HepG2 (cell line): ENCODE results near the gene HDAC4. TPM values are rescaled to one million over a fixed set of nuclear protein-coding genes. Genes with fewer than 3 reads are reported as not detected.

Experiments
- ATAC-seq: fragments of 200-7000 bp; cut with Tn5 transposase; 3 replicates; pipeline ENCODE4 v1.9.1; 2020; ENCODE audit warnings: mild to moderate bottlenecking, moderate library complexity
- BruUV-seq: library from RNA; stranded (reverse); fragments of 400-500 nt; replicated peaks from 2 replicates; lab custom pipeline; 2021; lab: Mats Ljungman, UMichigan
- CTCF ChIA-PET: fragments of 300-600 bp; formaldehyde crosslinking; extraction: SDS; loops from one replicate; lab custom pipeline; 2021; ENCODE audit warnings: low total read pairs, inconsistent platforms, low intra/inter-chr PET ratio; lab: Yijun Ruan, JAX
- POLR2A ChIA-PET: fragments of 350-600 bp; sonication (Branson Sonifier 250); formaldehyde crosslinking; loops from one replicate; lab custom pipeline; 2020; ENCODE audit warnings: antibody characterized with exemption, inconsistent platforms; lab: Yijun Ruan, JAX
- DNase-seq: peaks from one replicate; pipeline ENCODE4 v3.0.0-alpha.2; 2015; ENCODE audit warnings: low spot score
- FAIRE-seq: peaks from 3 replicates; lab custom pipeline; 2011; peaks lifted over from hg19 to GRCh38; lab: Jason Lieb, UNC
- H2AFZ ChIP-seq: one replicate; pipeline ENCODE4 v1.6.1; 2011; ENCODE audit warnings: low read length, inconsistent platforms
- H3K27ac ChIP-seq: fragments of 300-600 bp; 3 replicates; pipeline ENCODE4 v1.8.0; 2011; ENCODE audit warnings: mixed run types, mild to moderate bottlenecking, mixed read lengths, low read length, inconsistent platforms; ENCODE audit not compliant: insufficient read depth; ENCODE audit errors: extremely low read length
- H3K27me3 ChIP-seq, 2 experiments: fragments of 200-600 bp in 1 of 2; 2 replicates in 1 of 2; 3 replicates in 1 of 2; pipeline versions ENCODE4 v1.6.0 to v1.8.0; 2011; ENCODE audit warnings: low read length in 2 of 2, mild to moderate bottlenecking in 2 of 2, moderate library complexity in 2 of 2, inconsistent platforms in 1 of 2; ENCODE audit not compliant: insufficient read depth in 2 of 2, control insufficient read depth in 1 of 2
- H3K36me3 ChIP-seq, 2 experiments: fragments of 200-600 bp in 1 of 2; replicated peaks in 1 of 2; 2 replicates in 1 of 2; 3 replicates in 1 of 2; pipeline versions ENCODE4 v1.5.1 to v1.8.0; 2011; ENCODE audit warnings: low read length in 2 of 2, inconsistent platforms in 1 of 2; ENCODE audit not compliant: insufficient read depth in 2 of 2, control insufficient read depth in 1 of 2
- H3K4me1 ChIP-seq: 2 replicates; pipeline ENCODE4 v1.5.1; 2012; ENCODE audit warnings: low read length, inconsistent platforms; ENCODE audit not compliant: insufficient read depth
- H3K4me2 ChIP-seq: 2 replicates; pipeline ENCODE4 v1.6.0; 2011; ENCODE audit warnings: low read depth, low read length, inconsistent platforms
- H3K4me3 ChIP-seq, 3 experiments: fragments of 200-600 bp in 1 of 3; sonication (generic), shearing (Covaris generic) in 1 of 3; replicated peaks in 1 of 3; 2 replicates each; pipeline ENCODE4 v1.5.1; 2011 to 2016; ENCODE audit warnings: low read length in 3 of 3, inconsistent platforms in 2 of 3, low read depth in 2 of 3, mild to moderate bottlenecking in 2 of 3, control low read depth in 1 of 3, mixed read lengths in 1 of 3; ENCODE audit not compliant: insufficient read depth in 1 of 3
- H3K79me2 ChIP-seq: one replicate; pipeline ENCODE4 v1.6.1; 2011; ENCODE audit warnings: low read length, inconsistent platforms; ENCODE audit not compliant: insufficient read depth
- H3K9ac ChIP-seq: 2 replicates; pipeline ENCODE4 v1.6.0; 2011; ENCODE audit warnings: mild to moderate bottlenecking, low read depth, low read length, inconsistent platforms; ENCODE audit not compliant: insufficient read depth
- H3K9me3 ChIP-seq: 2 replicates; pipeline ENCODE4 v1.5.1; 2012; ENCODE audit warnings: mild to moderate bottlenecking, low read length
- H4K20me1 ChIP-seq: 2 replicates; pipeline ENCODE4 v1.6.0; 2011; ENCODE audit warnings: inconsistent platforms, mild to moderate bottlenecking, low read length, moderate library complexity; ENCODE audit not compliant: insufficient read depth
- ELK4 ChIP-seq: sonication (generic); formaldehyde crosslinking; IDR thresholded peaks from 2 replicates; pipeline ENCODE4 v1.9.0; 2021; ENCODE audit warnings: missing genetic modification reagents, borderline replicate concordance
- JDP2 ChIP-seq: sonication (generic); formaldehyde crosslinking; IDR thresholded peaks from 2 replicates; pipeline ENCODE4 v1.8.1; 2022; ENCODE audit warnings: missing genetic modification reagents, borderline replicate concordance
- KMT2B ChIP-seq: IDR thresholded peaks from 2 replicates; pipeline ENCODE4 v1.6.1; 2016; ENCODE audit warnings: missing genetic modification reagents, missing compliant biosample characterization
- RFX3 ChIP-seq: IDR thresholded peaks from 2 replicates; pipeline ENCODE4 v1.6.1; 2016; ENCODE audit warnings: missing biosample characterization, missing genetic modification reagents
- TAF1 ChIP-seq: sonication (generic); formaldehyde crosslinking; IDR thresholded peaks from 2 replicates; pipeline ENCODE4 v1.4.0; 2020; ENCODE audit warnings: missing genetic modification reagents
- ZNF33A ChIP-seq: sonication (generic); formaldehyde crosslinking; IDR thresholded peaks from 2 replicates; pipeline ENCODE4 v1.5.1; 2020; ENCODE audit warnings: missing genetic modification reagents, mild to moderate bottlenecking, moderate library complexity, borderline replicate concordance
- ZNF501 ChIP-seq: sonication (generic); formaldehyde crosslinking; IDR thresholded peaks from 2 replicates; pipeline ENCODE4 v1.5.1; 2020; ENCODE audit warnings: mild to moderate bottlenecking, moderate library complexity, missing genetic modification reagents
- ZNF605 ChIP-seq: sonication (generic); formaldehyde crosslinking; IDR thresholded peaks from 2 replicates; pipeline ENCODE4 v1.8.0; 2022; ENCODE audit warnings: mild to moderate bottlenecking, missing genetic modification reagents
- WGBS: methylation state at CpG from one replicate; pipeline ENCODE4 v1.1.6; 2017; ENCODE audit warnings: low lambda C conversion rate; 5-methylcytosine and 5-hydroxymethylcytosine counted together
- in situ Hi-C: cut with HindIII; loops from 2 replicates; pipeline ENCODE4 v1.10.0; 2017; ENCODE audit warnings: low pct_unique_long_range_greater_than_20kb; ENCODE audit not compliant: extremely low pct_ligation_motif_present
- intact Hi-C: fragments of 100-400 bp; cut with micrococcal nuclease; formaldehyde crosslinking; loops from one replicate; pipeline ENCODE4 v1.10.0; 2022; ENCODE audit not compliant: unreplicated experiment
- polyA plus RNA-seq, 8 experiments: library from polyadenylated mRNA; depleted of rRNA in 3 of 8; stranded (reverse) in 7 of 8; unstranded in 1 of 8; fragments of >200 nt; fragmentation: Illumina TruSeq in 4 of 8; extraction: Trizol in 4 of 8; gene quantifications; 2 replicates each; pipeline versions ENCODE4 v1.2.1 to v1.2.3, GENCODE V29; 2011 to 2016; ENCODE audit warnings: low read depth in 4 of 8, missing spikeins in 1 of 8, mixed read lengths in 1 of 8; ENCODE audit not compliant: insufficient read depth in 1 of 8
- total RNA-seq, 5 experiments: library from RNA; depleted of rRNA; stranded (reverse); fragments of >200 nt; fragmentation: Illumina TruSeq; extraction: Trizol; gene quantifications; 2 replicates each; pipeline ENCODE4 v1.2.3, GENCODE V29; 2016; ENCODE audit warnings: low read depth in 1 of 5

Gene HDAC4
- total and polyA plus RNA-seq, 2 of the 13 experiments (the other 11 are each of a cell fraction or from before 2014, with no cell fraction given), result 10.1 to 11.5 TPM

GRCh38 chr2:239278361-239278760 lies 122.5 kb downstream of the HDAC4 start (continued):
- TF ChIP-seq RFX3 (CRISPR knock-in tag), result no peak
- TF ChIP-seq ELK4, result no peak
- no peak for TF ChIP-seq ZNF605 (CRISPR knock-in tag)
- TF ChIP-seq ZNF501 (CRISPR knock-in tag), result no peak
- TF ChIP-seq JDP2 (CRISPR knock-in tag), result no peak

- POLR2A ChIA-PET, result interaction anchor here (1.8 kb wide), 1 partner anchor 8 kb away, joined by 5 read pairs; no protein-coding TSS in a partner anchor
- FAIRE-seq (no peak), DNase-seq (no peak)
- Histone ChIP-seq H3K9me3 (no peaks in the 10 kb centered on the region), H3K79me2 (peaks cover 13% of the 10 kb centered on the region), H4K20me1 (peaks cover 44% of the 10 kb centered on the region), H3K36me3 (no peaks in the 10 kb centered on the region), H3K4me2 (no peak overlapping the region)
- 91% methylated on average over 26 of the region's 27 CpGs for WGBS
- no peak for TF ChIP-seq KMT2B (CRISPR knock-in tag)
- no peak for TF ChIP-seq TAF1
- TF ChIP-seq ZNF33A (CRISPR knock-in tag), result no peak
- TF ChIP-seq, all 625 proteins: peak for 0
- in situ Hi-C loops, result no loop called here
- intact Hi-C loops, result no loop called here
- no TSS peak for BruUV-seq
- Histone ChIP-seq H3K27me3 (no peaks in the 10 kb centered on the region), H2AFZ (no peak overlapping the region), H3K4me3 (no peak overlapping the region), H3K4me1 (peaks cover 17% of the 10 kb centered on the region), H3K9ac (no peak overlapping the region), H3K27ac (no peak overlapping the region)
- no peak for ATAC-seq
- CTCF ChIA-PET, result no interaction called here
These were observed 123.3 kb downstream of the HDAC4 start for GRCh38 chr2:239277401-239278085.
